K562 (cell line): Measurements from ENCODE around the gene LDLRAD3. TPM values are rescaled to one million over a fixed set of nuclear protein-coding genes. Genes with fewer than 3 reads are reported as not detected.

Source experiments
- ATAC-seq: fragments of 200-7000 bp; cut with Tn5 transposase; 3 replicates; pipeline ENCODE4 v1.9.1; 2020; ENCODE audit warnings: moderate library complexity
- BruUV-seq: library from RNA; stranded (reverse); fragments of 400-500 nt; replicated peaks from 2 replicates; lab custom pipeline; 2021; lab: Mats Ljungman, UMichigan
- CTCF ChIA-PET: fragments of 300-600 bp; formaldehyde crosslinking; extraction: SDS; loops from one replicate; lab custom pipeline; 2021; ENCODE audit warnings: low intra/inter-chr PET ratio; lab: Yijun Ruan, JAX
- POLR2A ChIA-PET: fragments of 300-600, 350-650 bp; sonication (Branson Sonifier 250); formaldehyde crosslinking; extraction: SDS; loops from one replicate; lab custom pipeline; 2021; ENCODE audit warnings: antibody characterized with exemption, inconsistent platforms; lab: Yijun Ruan, JAX
- DNase-seq, 4 experiments: peaks; one replicate each; pipeline versions ENCODE4 v3.0.0 to v3.0.0-alpha.2; 2011 to 2018; ENCODE audit warnings: low spot score in 3 of 4, mixed read lengths in 3 of 4; ENCODE audit errors: extremely low read depth in 1 of 4
- FAIRE-seq: peaks from 2 replicates; lab custom pipeline; 2011; peaks lifted over from hg19 to GRCh38; lab: Jason Lieb, UNC
- H2AFZ ChIP-seq: 2 replicates; pipeline ENCODE4 v1.6.0; 2011; ENCODE audit warnings: low read depth, low read length, control low read depth, inconsistent platforms
- H3K27ac ChIP-seq: fragments of 200-600 bp; 3 replicates; pipeline ENCODE4 v1.8.0; 2011; ENCODE audit warnings: low read depth, mild to moderate bottlenecking, control low read depth, inconsistent platforms, low read length, moderate library complexity, mixed read lengths; ENCODE audit errors: extremely low read depth
- H3K27me3 ChIP-seq, 2 experiments: fragments of 300-600 bp in 1 of 2; 2 replicates in 1 of 2; 3 replicates in 1 of 2; pipeline versions ENCODE4 v1.6.0 to v1.8.0; 2011; ENCODE audit warnings: inconsistent platforms in 2 of 2, low read length in 2 of 2, mild to moderate bottlenecking in 1 of 2, mixed read lengths in 1 of 2, moderate library complexity in 1 of 2; ENCODE audit not compliant: control insufficient read depth in 2 of 2, insufficient read depth in 2 of 2
- H3K36me3 ChIP-seq: fragments of 300-600 bp; 3 replicates; pipeline ENCODE4 v1.8.0; 2011; ENCODE audit warnings: mild to moderate bottlenecking, low read length, inconsistent platforms; ENCODE audit not compliant: control insufficient read depth, insufficient read depth
- H3K4me1 ChIP-seq, 2 experiments: fragments of 200-600 bp in 1 of 2; replicated peaks in 1 of 2; 2 replicates in 1 of 2; 3 replicates in 1 of 2; pipeline versions ENCODE4 v1.5.1 to v1.8.0; 2011; ENCODE audit warnings: inconsistent platforms in 2 of 2, low read length in 2 of 2, mild to moderate bottlenecking in 1 of 2, mixed read lengths in 1 of 2, moderate library complexity in 1 of 2; ENCODE audit not compliant: control insufficient read depth in 2 of 2, insufficient read depth in 2 of 2
- H3K4me2 ChIP-seq: 2 replicates; pipeline ENCODE4 v1.6.1; 2011; ENCODE audit warnings: low read length, control low read depth, inconsistent platforms, mixed read lengths; ENCODE audit not compliant: insufficient read depth
- H3K4me3 ChIP-seq: fragments of 200-600 bp; sonication (generic), shearing (Covaris generic); 2 replicates; pipeline ENCODE4 v1.5.1; 2016; ENCODE audit warnings: control low read depth, inconsistent platforms
- H3K79me2 ChIP-seq: fragments of 200-600 bp; 3 replicates; pipeline ENCODE4 v1.8.0; 2011; ENCODE audit warnings: low read length, inconsistent platforms; ENCODE audit not compliant: control insufficient read depth, insufficient read depth
- H3K9ac ChIP-seq, 2 experiments: 2 replicates each; pipeline versions ENCODE4 v1.6.0 to v1.6.1; 2011; ENCODE audit warnings: low read depth in 2 of 2, low read length in 2 of 2, control low read depth in 1 of 2, inconsistent platforms in 1 of 2, mild to moderate bottlenecking in 1 of 2, mixed read lengths in 1 of 2; ENCODE audit not compliant: insufficient read depth in 1 of 2
- H3K9me1 ChIP-seq: one replicate; pipeline ENCODE4 v1.6.0; 2011; ENCODE audit warnings: inconsistent platforms, mild to moderate bottlenecking, low read length, moderate library complexity; ENCODE audit not compliant: control insufficient read depth, insufficient read depth
- H3K9me3 ChIP-seq: replicated peaks from 2 replicates; pipeline ENCODE4 v1.5.1; 2011; ENCODE audit warnings: low read depth, low read length, inconsistent platforms; ENCODE audit not compliant: control insufficient read depth, insufficient read depth
- H4K20me1 ChIP-seq: replicated peaks from 2 replicates; pipeline ENCODE4 v1.6.1; 2011; ENCODE audit warnings: low read length, inconsistent platforms, mixed read lengths; ENCODE audit not compliant: control insufficient read depth, insufficient read depth
- CXXC5 ChIP-seq: fragments of 250-450 bp; sonication (Bioruptor Pico); IDR thresholded peaks from 2 replicates; pipeline ENCODE4 v1.8.0; 2022; ENCODE audit warnings: inconsistent platforms, mild to moderate bottlenecking, moderate library complexity
- ESRRA ChIP-seq: fragments of 450-650 bp; IDR thresholded peaks from 2 replicates; pipeline ENCODE4 v1.6.1; 2014; ENCODE audit warnings: low read depth, mild to moderate bottlenecking, moderate library complexity, borderline replicate concordance
- GATAD2B ChIP-seq: fragments of 450-650 bp; IDR thresholded peaks from 2 replicates; pipeline ENCODE4 v1.6.1; 2017; ENCODE audit warnings: mild to moderate bottlenecking, borderline replicate concordance
- GTF2F1 ChIP-seq: IDR thresholded peaks from 2 replicates; pipeline ENCODE4 v1.6.1; 2011; ENCODE audit warnings: low read depth, low read length, improper control_type of control experiment
- KLF10 ChIP-seq: fragments of 250-450 bp; sonication (Bioruptor Pico); IDR thresholded peaks from 2 replicates; pipeline ENCODE4 v1.6.1; 2021; ENCODE audit warnings: matching md5 sums
- MBD2 ChIP-seq: sonication (generic); IDR thresholded peaks from 2 replicates; pipeline ENCODE4 v1.6.1; 2016; ENCODE audit warnings: low read depth, borderline replicate concordance
- POLR2AphosphoS5 ChIP-seq: IDR thresholded peaks from 2 replicates; pipeline ENCODE4 v1.6.1; 2011; ENCODE audit warnings: mild to moderate bottlenecking, low read depth, low read length, moderate library complexity; ENCODE audit not compliant: control insufficient read depth, insufficient read depth
- RBM14 ChIP-seq: fragments of 200-400 bp; formaldehyde crosslinking; IDR thresholded peaks from 2 replicates; pipeline ENCODE4 v1.6.1; 2018; ENCODE audit warnings: low read depth, mild to moderate bottlenecking, low read length, moderate library complexity, borderline replicate concordance; ENCODE audit not compliant: insufficient read depth
- ZNF121 ChIP-seq: sonication (generic); formaldehyde crosslinking; conservative IDR thresholded peaks from 2 replicates; pipeline ENCODE4 v1.8.0; 2022; ENCODE audit warnings: missing genetic modification reagents
- WGBS: fragments of 100-300 bp; shearing (Covaris generic); methylation state at CpG from one replicate; pipeline ENCODE4 v1.1.6; 2016; ENCODE audit warnings: low coverage, mixed read lengths; ENCODE audit not compliant: insufficient coverage; ENCODE audit errors: missing lambda C conversion rate; 5-methylcytosine and 5-hydroxymethylcytosine counted together
- in situ Hi-C: fragments of 300-500 bp; cut with MboI; formaldehyde crosslinking; loops from 4 replicates; pipeline ENCODE4 v1.15.0; 2018; ENCODE audit warnings: inconsistent platforms, mixed read lengths
- intact Hi-C: fragments of 100-400 bp; cut with micrococcal nuclease; formaldehyde crosslinking; loops from 2 replicates; pipeline ENCODE4 v1.14.2; 2022
- polyA plus RNA-seq, 8 experiments: library from polyadenylated mRNA; depleted of rRNA in 4 of 8; stranded (reverse) in 5 of 8; unstranded in 3 of 8; fragments of >200 nt; fragmentation: Nextera tagmentation in 2 of 8; fragmentation: Illumina TruSeq in 1 of 8; extraction: Ambion mirVana in 2 of 8; extraction: Trizol in 1 of 8; gene quantifications; 2 replicates each; pipeline versions ENCODE4 v1.2.1 to v1.2.3, GENCODE V29; 2011 to 2014; ENCODE audit warnings: inconsistent platforms in 1 of 8, missing spikeins in 1 of 8
- total RNA-seq, 7 experiments: library from RNA; depleted of rRNA in 6 of 7; stranded (reverse); fragments of >200 nt in 6 of 7; fragmentation: Illumina TruSeq in 2 of 7; extraction: Trizol in 2 of 7; gene quantifications; 2 replicates each; pipeline versions ENCODE4 v1.2.1 to v1.2.3, GENCODE V29; 2011 to 2021; ENCODE audit warnings: low replicate concordance in 1 of 7

The LDLRAD3 gene
- total and polyA plus RNA-seq, 9 of the 15 experiments (the other 6 are each of a cell fraction or from before 2014, with no cell fraction given): 0.73 to 7.2 (median 3.5) TPM

DNA sequence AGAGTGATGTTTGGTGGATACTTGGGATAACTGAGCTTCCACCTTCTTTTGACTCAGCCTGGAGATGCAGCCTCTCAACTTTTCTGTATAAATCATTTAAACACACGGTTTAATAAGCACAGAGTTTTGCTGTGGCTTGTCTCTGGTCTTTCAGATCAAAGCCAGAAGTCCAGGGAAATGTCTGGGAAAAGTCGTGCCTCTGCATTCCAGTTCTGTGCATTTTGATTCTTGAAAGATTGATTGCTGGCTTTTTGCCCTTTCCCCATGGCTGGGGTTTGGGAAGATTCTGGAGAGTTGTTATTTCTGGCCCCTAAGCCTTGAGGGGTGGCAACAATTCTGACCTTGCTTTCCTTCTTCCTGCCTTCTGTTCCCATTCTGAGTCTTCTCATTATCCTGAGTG is 191.2 kb downstream of the LDLRAD3 start:
- in situ Hi-C loops (loop anchor here (5.0 kb wide), 1 partner anchor 103 kb away; no protein-coding TSS in a partner anchor), intact Hi-C loops (loop anchor here (10.0 kb wide), 1 partner anchor 190 kb away; the partner anchor contains the start of gene LDLRAD3)
- Histone ChIP-seq H3K9me1 (no peaks in the 10 kb centered on the region), H3K27ac (no peak overlapping the region), H3K27me3 (no peaks in the 10 kb centered on the region), H3K9ac (no peak overlapping the region), H3K36me3 (no peaks in the 10 kb centered on the region), H3K79me2 (no peaks in the 10 kb centered on the region), H4K20me1 (no peaks in the 10 kb centered on the region), H3K4me1 (no peaks in the 10 kb centered on the region; a peak in 1 of 5 replicates), H3K9me3 (no peaks in the 10 kb centered on the region; the same call in 1 of the 2 replicates), H2AFZ (no peak overlapping the region), H3K4me2 (no peak overlapping the region), H3K4me3 (no peak overlapping the region)
- CTCF ChIA-PET: no interaction called here
- POLR2A ChIA-PET: interaction anchor here (0.6 kb wide), 1 partner anchor 282 kb away, joined by 3 read pairs; no protein-coding TSS in a partner anchor
- no peak for TF ChIP-seq CXXC5 (CRISPR knock-in tag)
- TF ChIP-seq POLR2AphosphoS5: no peak
- TF ChIP-seq RBM14: no peak
- TF ChIP-seq KLF10 (CRISPR knock-in tag): no peak
- no peak for TF ChIP-seq ESRRA
- TF ChIP-seq GTF2F1: no peak
- TF ChIP-seq MBD2: no peak
- no peak for TF ChIP-seq ZNF121 (CRISPR knock-in tag)
- no peak for TF ChIP-seq GATAD2B
- DNase-seq: no peak
- BruUV-seq: no TSS peak
- ATAC-seq: no peak
- no peak for FAIRE-seq
- WGBS: 17% methylated on average over 2 of the region's 2 CpGs
